HG03571 (cell line): Measurements from ENCODE around the gene B3GAT1.
"Not testable (repeated sequence)": the region's sequence is repeated elsewhere in the genome, so short reads cannot be mapped to it uniquely, and the experiment has no call there.

ENCODE experiments used
- ATAC-seq: cut with Tn5 transposase; IDR thresholded peaks from one replicate; pipeline ENCODE4 v1.9.1; 2021; ENCODE audit not compliant: unreplicated experiment

The B3GAT1 gene

GRCh38 chr11:134412203-134413042, at the start of gene B3GAT1:
Gene B3GAT1, minus strand, starts transcription at chr11:134412242. Its CDS starts 24,583 bp downstream, at chr11:134387659.
- no peak for ATAC-seq

- ATAC-seq: no peak
Measured at GRCh38 chr11:134461621-134462020, 49.6 kb upstream of the B3GAT1 start.

- no peak for ATAC-seq
Measured at GRCh38 chr11:134460881-134461280, 48.8 kb upstream of the B3GAT1 start.

- ATAC-seq: no peak
Measured at GRCh38 chr11:134460062-134460561, 48.1 kb upstream of the B3GAT1 start.

- no peak for ATAC-seq
Measured at GRCh38 chr11:134459246-134460061, 47.4 kb upstream of the B3GAT1 start.

GRCh38 chr11:134457411-134458007, 45.5 kb upstream of the B3GAT1 start:
- not testable (repeated sequence) for ATAC-seq

- no peak for ATAC-seq
Measured at GRCh38 chr11:134455516-134455915, 43.5 kb upstream of the B3GAT1 start.

- no peak for ATAC-seq
Measured at GRCh38 chr11:134454146-134454690, 42.2 kb upstream of the B3GAT1 start.

GRCh38 chr11:134453441-134453840, 41.4 kb upstream of the B3GAT1 start:
- no peak for ATAC-seq

GRCh38 chr11:134452838-134453155, 40.8 kb upstream of the B3GAT1 start:
- ATAC-seq: no peak

- ATAC-seq: no peak
Measured at GRCh38 chr11:134452026-134452837, 40.2 kb upstream of the B3GAT1 start.

- ATAC-seq: no peak
Measured at GRCh38 chr11:134450186-134450585, 38.1 kb upstream of the B3GAT1 start.

- ATAC-seq: no peak
Measured at GRCh38 chr11:134449713-134450112, 37.7 kb upstream of the B3GAT1 start.

- no peak for ATAC-seq
Measured at GRCh38 chr11:134449051-134449450, 37.0 kb upstream of the B3GAT1 start.

- no peak for ATAC-seq
Measured at GRCh38 chr11:134447696-134448095, 35.7 kb upstream of the B3GAT1 start.

GRCh38 chr11:134445601-134446325, 33.7 kb upstream of the B3GAT1 start:
- no peak for ATAC-seq

GRCh38 chr11:134444160-134445108, 32.4 kb upstream of the B3GAT1 start:
- ATAC-seq: not testable (repeated sequence)

GRCh38 chr11:134443246-134443645, 31.2 kb upstream of the B3GAT1 start:
- no peak for ATAC-seq

GRCh38 chr11:134442246-134442645, 30.2 kb upstream of the B3GAT1 start:
- no peak for ATAC-seq
